NCI-H187 treated with DMSO at 0.1 percent for 48 hours (cell line): ENCODE results near the gene ATP11A.

Experiments used
- DNase-seq: peaks from one replicate; lab custom pipeline; 2025; lab: John Stamatoyannopoulos, UW

ATP11A gene

DNA sequence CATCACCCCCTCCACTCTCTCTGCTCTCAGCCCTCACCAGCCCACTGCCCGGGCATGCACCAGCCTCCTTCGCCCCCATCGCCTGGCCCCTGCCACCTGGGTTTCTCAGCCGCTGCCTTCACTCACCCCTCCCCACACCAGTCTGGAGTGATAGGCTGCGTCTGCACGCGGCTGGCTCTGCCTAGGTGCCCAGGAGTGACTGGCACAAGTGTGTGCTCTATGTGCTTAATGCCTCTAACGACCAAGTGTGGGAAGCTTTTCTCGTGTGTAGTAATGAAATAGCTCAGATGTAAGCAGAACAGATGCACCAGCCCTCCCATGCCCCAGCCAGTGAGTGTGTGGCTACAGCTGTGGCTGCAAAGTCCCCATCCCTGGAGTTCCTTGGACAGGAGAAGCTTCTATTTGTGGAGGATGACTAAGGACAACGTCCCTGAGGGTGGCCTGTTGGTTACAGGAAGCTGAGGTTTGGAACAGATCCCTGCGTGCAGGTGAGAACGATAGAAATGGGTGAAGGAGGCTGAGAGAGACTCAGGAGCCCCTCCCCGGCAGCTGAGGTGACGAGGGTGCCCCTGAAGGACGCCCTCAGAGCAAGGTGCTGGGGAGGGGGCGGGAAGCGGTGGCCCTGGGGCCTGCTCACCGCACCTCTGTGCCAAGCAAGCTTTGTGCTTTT lies 35.6 kb downstream of the ATP11A start:
- no peak for DNase-seq

DNA sequence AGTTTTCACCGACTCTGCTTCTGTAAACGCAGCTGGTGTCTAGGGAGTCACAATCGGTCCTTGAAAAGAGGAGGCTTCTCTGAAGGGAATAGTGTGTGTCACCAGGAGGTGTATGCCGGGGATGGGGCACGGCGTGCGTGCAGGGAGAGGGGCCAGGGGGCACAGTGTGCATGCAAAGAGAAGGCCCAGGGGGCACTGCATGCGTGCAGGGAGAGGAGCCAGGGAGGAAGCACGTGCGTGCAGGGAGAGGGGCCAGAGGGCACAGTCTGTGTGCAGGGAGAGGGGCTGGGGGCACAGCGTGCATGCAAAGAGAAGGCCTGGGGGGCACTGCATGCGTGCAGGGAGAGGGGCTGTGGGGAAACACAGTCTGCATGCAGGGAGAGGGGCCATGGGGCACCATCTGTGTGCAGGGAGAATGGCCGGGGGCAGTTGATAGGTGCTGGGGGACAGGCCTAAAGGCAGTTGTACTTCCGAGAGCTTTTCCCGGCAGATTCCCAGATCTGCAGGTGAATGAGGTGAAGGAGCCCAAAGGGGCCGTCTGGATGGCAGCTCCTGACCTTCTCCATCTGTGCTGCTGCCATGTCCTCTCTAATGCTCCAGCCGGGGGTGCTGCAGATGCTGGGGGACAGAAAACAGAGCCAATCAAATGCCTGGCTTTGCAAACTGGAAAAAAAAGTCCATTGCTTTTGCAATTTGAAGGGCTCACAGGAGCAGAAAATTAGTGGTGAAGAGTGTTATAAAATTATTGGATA lies 36.4 kb downstream of the ATP11A start:
- DNase-seq: no peak

DNA sequence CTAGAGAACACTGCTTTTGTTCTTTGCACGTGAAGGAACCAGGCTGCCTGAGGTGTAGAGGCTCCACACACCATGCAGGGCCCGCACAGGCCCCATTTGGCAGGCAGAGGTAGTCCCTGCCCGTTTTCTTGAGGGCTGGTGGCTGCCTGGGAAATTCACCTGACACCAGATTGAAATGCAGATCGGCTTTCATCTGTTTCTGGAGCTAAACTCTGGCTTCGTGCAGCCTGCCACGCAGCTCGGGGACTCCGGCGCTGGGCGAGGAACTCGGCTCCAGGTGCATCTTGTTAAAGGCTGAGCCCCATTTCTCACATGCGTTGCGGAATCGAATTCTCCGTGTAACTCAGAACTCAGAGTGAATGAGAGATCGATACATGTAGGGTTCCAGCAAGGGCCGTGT lies 37.7 kb downstream of the ATP11A start:
- no peak for DNase-seq

DNA sequence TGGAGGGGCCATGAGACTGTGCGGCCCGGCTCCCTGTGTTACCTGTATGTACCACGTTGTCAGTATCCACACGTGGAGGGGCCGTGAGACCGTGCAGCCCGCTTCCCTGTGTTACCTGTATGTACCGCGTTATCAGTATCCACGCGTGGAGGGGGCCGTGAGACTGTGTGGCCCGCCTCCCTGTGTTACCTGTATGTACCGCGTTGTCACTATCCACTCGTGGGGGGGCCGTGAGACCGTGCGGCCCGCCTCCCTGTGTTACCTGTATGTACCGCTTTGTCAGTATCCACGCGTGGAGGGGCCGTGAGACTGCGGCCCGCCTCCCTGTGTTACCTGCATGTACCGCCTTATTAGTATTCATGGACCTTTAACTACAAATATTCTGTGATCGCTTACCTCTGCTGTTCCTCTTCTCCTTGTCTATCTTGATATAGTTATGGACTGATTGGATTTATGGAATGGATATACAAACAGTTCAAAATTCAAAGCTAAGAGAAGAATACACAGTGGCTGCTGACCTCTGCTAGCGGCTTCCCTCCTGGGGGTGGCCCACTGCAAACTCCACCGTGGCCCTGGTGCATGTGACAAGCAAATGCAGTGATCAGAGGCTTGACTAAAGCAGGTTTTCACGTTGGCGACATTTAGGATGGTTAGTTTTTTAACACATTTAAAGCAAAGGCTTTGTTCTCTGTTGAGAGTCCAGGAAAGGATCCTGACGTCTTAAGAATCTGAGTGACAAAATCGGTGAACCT lies 38.7 kb downstream of the ATP11A start:
- DNase-seq: no peak

DNA sequence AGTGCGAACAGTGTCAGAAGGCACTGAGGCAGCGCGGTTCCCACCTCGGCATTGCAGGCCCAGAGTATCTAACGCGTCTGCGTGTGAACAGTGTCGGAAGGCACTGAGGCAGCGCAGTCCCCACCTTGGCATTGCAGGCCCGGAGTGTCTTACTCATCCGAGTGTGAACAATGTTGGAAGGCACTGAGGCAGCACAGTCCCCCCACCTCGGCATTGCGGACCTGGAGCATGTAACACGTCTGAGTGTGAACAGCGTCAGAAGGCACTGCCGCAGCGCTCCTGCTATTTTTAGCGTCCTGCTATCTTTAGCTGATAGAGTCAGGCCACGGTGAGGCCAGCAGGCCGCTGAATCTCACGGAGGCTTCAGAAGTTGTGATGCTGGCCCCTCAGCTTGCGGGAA lies 39.6 kb downstream of the ATP11A start:
- DNase-seq: no peak

DNA sequence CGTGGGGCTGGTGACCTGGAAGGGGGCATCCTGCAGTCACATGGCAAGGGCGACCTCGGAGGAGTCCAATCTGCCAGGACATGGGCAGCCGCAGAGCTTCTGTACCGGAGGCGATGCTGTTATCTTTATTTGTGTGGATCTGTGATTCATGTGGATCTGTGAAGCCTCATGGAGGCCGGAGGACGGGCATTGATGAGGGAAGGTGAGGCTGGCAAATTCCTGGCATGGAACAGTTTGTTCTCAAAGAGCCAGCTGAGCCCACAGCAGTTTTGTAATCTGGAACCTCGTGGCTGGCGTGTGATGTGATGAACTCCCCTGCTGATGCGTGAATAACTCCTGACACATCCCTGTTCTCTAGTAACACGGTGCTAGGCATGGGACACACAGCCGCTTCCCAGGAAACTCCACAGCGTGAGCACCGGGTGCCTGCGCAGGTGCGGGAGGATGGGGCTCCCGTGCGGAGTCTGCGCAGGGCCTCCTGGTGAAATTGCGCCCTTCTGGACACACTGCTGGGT lies 40.4 kb downstream of the ATP11A start:
- DNase-seq: no peak

DNA sequence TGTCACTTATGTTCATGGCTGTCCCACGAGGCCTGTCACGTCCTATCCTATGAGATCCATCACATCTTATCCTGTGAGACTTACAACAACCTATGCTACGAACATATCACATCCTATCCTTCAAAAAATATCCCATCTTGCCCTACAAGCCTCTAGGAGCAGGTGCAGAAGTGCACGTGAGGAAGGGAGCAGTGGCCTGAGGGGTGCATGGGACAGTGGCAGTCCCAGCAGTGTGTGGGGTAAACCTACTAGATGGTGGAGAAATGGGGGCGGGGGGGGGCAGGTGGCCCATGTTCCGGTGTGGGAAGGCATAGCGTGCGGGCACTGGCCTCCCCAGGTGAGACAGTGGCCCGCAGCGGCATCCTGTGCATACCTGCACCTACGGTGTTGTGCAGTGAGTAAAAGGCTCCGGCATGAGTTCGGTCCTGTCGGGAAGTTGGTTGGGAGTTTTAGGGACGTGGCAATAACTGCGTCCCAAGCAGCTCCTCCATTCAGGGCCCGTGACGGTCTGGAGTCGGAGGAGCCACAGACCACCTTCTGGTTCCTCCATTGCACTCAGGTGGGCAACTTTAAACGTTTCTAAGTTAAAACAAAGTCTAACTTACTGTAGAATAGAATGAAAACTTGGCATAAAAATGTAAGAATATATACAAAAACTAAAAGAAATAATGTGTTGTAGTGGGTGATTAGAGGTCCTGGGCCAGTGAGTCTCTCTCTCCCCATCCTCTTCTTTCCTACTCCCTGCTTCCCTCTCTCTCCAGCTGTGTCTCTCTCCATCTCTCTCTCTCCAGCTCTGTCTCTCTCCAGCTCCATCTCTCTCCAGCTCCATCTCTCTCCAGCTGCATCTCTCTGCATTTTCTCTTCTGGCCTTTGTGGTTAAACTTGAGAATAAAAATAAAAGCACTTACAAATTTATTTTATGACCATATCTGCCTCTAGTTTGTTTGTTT lies 42.1 kb downstream of the ATP11A start:
- no peak for DNase-seq

DNA sequence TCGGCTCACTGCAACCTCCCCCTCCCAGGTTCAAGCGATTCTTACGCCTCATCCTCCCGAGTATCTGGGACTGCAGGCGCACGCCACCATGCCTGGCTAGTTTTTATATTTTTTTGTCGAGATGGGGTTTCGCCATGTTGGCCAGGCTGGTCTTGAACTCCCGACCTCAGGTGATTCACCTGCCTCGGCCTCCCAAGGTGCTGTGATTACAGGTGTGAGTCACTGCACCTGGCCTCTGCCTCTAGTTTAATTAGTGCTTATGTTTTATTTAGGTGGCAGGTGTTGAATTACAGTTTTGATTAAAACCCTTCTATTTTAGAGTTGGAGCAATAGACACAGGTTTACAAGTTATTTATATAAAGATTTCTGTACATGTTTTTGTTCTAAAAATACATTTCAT lies 42.8 kb downstream of the ATP11A start:
- DNase-seq: no peak

DNA sequence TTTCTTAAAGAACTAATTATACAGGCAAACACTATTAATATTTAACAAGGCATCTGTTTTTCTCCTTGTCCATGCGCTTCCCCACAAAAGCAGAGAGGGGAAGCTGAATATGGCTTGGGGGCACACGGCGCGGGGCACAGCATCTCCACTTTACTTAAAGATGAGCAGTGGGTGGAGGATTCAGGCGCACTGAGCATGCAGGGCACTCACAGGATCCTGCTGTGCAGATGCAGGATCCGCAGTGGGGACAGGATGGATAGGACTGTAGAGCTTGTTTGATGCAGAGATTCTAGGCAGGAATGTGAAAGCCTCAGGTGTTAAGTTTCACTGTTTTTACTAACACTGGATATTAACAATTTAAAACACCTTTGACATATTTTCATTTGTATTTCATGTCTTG lies 43.3 kb downstream of the ATP11A start:
- no peak for DNase-seq

DNA sequence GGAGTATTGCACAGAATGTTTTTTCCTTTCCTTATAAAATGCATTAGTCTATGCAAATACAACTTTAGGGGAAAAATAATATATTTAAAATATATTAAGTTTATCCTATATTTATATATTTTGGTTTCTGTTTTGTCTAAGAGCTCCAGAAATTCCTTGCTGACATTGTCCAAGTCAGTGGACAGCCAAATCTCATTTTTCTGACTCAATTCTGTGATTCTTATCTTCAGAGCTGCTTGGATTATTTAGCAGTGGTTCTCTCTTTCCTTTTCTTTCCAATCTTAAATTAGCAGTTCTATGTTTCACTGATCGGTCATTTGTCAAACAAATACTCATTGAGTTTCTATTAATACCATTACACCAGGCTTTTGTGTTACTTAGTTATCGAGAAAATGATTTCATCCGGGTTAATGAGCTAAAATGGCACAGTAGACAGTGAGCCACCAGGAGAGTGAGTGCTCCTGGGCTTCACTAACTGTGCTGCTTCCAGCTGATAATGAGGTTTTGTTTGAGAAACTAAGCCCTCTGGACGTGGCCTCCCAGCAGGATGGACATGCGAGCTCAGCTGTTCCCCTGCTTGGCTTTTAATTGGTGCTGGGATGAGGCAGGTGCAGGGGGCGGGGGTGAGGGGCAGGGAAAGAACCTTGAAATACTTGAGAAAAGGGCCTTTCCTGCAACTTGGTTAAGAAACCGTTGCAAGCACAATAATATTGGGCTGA lies 44.0 kb downstream of the ATP11A start:
- DNase-seq: no peak

DNA sequence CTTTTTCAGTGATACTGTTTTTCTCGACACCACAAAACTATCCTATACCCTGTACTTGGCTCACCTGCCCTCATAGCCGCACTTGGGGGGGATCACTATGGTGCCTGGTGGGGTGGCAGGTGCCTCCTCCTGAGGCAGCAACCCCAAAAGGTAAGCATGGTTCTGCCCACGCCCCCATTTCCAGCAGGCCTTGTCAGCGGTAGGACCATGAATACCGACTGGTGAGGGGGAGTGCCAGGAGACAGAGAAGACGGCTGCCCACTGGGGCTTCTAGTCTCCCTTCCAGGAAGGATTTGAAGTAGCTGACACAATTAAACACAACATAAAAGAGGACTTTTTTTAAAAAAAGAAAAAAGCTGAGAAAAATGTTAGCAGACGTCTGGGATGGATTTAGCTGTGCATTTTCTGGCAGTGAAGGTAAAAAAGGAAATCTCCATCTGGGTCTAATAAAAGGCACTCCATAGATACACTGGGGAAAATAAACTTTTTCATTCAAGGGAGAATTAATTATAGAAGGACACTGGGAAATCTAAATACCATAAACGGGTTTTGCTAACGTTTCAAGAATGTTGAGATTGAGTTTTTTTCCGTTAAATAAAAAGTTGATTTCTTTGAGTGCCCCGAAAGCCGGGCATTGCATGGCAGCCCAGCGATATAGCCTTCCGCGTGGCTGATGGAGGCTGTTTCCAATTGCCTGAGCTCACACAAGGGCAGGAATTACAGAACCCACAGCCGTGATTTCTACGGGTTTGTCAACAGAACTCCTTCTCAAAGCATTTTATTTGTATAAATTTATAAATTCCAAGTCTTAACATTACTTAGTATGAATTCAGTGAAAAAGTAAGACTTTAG lies 45.1 kb downstream of the ATP11A start:
- DNase-seq: no peak

DNA sequence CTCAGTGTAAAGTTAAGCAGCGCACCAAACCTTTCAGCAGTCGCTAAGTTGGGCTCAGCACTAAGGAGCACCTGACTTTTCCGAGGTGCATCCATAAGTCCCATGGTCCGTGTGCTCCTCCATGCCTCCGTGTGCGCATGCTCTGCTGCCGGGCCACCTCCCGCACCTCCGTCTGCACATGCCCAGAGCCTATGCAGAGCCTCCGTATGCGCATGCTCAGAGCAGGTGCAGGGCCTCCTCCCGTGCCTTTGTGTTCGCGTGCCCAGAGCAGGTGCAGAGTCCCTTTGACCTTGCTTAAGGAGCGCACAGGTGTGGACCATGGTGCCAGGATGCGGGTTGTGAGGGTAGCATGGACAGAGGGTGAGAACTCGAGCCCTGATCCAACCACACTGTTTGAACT lies 46.0 kb downstream of the ATP11A start:
- DNase-seq: no peak

DNA sequence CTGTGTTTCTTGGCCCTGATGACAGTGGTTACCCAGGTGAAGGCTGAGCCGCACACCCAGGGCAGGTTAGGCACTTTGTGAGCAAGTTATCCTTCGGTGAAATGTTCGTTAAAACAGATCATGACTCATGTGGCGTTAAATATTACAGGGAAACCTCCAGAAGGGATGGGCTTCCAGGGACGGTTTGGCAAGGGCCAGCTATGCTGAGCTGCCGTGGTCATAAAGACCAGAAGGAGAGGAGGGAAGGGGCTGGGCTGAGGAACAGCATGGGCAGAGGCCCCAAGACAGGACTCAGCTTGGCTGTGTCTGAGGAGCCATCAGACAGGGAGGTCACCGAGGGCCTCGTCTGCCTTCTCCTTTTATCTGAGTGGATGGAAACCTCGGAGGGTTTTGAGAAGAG lies 47.5 kb downstream of the ATP11A start:
- DNase-seq: no peak

DNA sequence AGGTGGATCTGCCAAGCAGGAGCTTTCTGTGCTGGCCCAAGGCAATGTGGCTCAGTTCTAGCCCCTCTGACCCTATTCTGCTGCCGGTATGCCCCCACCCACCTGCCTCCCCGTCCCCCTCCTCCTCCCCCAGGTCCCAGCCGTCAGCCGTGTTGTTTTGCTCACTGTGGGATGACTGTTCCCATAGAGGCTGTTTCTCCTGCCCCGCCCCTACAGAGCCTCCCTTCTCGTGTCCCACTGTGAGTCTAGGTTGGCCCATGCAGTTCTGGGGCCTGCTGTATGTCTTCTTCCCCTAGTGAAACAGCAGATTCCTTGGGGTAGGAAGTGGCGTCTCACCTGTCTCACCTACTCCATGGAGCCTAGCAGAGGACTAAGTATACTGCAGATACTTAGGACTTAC lies 48.8 kb downstream of the ATP11A start:
- DNase-seq: no peak

DNA sequence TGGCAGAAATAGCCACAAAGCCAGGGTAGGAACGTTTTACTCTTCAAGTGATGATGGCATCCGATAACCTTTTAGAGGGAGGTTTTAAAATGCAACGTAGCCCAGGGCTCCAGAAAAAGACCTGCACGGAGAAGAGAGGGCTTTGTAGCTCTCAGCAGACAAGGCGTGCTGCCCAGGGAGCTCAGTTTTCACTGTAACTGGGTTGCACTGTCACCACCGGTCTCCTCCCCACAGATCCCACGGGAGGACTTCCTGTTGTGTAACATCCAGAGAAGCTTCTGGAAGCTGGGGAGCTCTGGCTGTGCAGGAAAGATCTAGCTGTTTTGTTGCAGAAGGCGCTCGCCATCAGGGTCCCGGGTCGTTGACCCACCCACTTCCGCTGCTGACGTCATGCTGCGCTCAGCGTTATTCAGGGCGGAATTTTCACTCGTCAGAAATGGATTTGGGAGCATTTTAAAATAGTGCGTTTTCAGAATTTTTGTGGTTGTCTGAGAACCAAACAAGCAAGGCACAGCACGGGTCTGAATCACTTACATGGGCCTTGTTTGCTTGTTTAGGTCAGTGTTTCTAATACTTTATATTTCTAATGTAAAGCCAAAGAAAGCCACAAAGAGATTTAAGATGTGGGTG lies 50.8 kb downstream of the ATP11A start:
- no peak for DNase-seq

DNA sequence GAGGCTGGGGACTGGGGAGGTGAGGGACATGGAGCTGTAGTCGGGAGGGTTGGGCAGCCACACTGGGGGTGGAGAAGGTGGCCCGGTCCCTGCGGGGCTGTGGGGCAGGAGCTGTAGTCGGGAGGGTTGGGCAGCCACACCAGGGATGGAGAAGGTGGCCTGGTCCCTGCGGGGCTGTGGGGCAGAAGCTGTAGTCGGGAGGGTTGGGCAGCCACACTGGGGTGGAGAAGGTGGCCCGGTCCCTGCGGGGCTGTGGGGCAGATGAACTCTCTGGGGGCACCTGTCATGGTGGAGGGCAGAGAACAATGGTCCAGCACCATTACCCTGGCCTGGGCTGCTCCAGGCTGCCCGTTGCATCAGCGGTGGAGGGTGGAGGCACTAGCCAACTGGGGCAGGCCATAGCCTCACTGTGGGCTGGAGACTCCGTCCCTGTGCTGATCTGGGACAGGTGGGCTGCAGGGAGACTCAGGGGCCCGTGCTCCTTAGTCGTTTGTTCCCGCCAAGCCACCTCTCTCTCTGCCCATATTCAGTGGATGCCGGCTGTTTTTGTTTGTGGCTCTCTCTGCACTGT lies 51.4 kb downstream of the ATP11A start:
- no peak for DNase-seq

DNA sequence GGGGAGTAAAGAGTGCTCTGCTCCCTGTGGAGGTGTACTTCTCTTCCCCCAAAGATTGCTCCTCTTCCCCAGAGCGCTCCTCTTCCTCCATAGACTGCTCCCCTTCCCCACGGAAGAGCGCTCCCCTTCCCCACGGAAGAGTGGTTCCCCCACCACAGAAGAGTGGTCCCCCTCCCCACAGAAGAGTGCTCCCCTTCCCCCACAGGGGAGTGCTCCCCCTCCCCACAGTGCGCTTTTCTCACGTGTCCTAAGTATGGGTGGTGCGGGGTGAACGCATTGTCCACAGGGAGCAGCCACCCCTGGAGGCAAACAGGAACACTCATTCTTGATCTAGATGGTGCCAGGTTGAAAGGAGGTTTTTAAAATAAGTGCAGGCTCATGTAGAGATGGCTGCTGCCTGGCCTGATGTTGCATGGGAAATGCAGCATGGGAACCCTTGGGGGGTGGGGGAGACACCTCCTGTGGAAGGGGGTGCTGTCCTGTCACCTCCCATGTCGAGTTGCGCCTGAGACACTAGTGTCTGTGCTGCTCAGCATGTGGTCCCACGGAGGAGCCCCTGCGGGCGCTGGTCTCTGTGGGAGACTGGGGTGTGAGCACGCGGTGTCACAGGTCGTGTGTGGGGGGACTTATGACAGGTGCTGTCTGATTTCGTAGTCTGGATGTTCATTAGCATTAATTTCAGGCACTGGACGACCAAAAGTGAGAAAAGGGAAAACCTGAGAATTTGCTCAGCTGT lies 52.2 kb downstream of the ATP11A start:
- no peak for DNase-seq

DNA sequence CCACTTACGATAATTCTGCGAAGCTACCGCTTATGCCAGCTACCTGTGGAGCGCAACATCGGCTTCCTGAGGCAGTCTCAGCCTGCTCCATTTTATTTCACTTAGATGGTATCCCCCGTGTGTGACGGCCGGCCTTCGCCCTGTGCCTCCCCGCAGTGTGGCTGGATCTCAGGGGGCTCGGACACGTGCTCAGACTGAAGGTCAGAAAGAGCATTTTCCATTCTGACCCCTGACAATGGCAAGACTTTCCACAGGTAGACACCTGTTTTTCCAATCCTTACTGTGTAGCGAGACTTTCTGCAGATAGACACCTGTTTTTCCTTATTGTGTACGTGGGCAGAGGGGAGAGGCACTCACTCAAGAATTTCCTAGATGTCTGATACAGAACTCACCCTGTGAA lies 52.7 kb downstream of the ATP11A start:
- no peak for DNase-seq
